ENCODE data around the gene ZNF106. TPM values are rescaled to one million over a fixed set of nuclear protein-coding genes. Genes with fewer than 3 reads are reported as not detected.

ZNF106 gene
- total RNA-seq, 2 donors from 2014 or later = 70.1 to 84.2 TPM

DNA sequence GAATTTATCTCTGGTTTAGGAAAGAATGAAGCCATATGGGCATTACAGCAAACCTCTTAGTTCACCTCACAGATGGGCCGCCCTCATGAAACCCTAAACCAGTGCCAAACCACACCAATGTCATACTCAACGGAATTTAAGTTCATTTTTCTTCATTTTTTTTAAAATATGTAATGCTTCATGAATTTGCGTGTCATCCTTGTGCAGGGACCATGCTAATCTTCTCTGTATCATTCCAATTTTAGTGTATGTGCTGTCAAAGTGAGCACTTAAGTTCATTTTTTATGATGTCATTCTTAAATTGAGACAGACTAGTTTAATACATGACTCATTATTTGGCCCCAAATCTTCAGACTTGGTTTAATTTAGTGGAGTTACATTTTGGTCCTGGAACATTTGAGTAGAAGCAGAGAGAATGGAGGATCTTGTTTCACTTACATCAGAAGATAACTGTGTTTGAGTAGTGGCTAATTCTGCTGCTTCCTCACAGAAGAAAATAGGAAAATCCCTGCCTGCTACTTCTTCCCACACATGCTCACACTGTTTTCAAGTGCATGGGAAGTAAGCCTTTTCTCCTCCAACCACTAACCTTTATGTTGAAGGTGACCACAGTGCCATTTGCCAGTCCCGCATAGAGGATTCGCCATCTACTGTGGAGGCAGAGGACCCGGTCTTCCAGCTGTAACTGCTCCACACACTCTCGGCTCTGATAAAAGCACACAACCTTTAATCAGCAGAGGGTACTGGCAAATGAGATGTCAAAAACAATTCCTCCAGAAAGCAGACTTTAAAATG, 63.3 kb downstream of the ZNF106 start:
- no peak for DNase-seq (ENCODE audit: low spot score)
- intact Hi-C loops (cut with DNase I) = no loop called here

DNA sequence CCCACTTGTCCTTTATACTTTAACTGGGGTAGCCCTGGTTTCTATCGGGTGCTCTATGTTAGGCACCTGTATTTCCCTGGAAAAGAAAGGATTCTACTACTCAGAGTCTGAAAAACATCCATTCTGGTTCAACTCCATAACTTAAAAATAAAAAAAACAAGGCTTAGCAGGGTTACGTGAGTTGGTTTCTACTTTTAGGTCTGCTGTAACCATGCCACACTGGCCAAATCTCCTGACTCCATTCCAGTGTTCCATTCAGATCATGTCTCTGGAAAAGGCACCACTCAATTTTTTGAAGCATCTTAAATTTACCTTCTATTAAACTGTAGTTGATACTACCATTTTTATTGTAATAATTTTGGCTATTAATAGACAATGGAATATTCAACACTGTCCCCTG, 69.6 kb downstream of the ZNF106 start:
- DNase-seq (ENCODE audit: low spot score) = no peak
- intact Hi-C loops (cut with DNase I) = no loop called here

DNA sequence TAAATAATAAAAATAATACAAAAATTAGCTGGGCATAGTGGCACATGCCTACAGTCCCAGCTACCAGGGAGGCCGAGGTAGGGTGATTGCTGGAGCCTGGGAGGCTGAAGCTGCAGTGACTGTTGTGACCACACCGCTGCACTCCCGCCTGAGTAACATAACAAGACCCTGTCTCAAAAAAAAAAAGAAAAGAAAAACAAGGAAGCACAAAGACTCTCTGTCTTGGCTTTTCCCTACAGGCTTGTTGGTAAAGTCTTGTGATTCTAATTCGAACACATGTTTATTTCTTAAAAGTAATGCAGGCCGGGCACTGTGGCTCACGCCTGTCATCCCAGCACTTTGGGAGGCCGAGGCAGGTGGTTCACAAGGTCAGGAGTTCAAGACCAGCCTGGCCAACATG, 71.6 kb downstream of the ZNF106 start:
- intact Hi-C loops (cut with DNase I) = no loop called here
- DNase-seq (ENCODE audit: low spot score) = no peak

DNA sequence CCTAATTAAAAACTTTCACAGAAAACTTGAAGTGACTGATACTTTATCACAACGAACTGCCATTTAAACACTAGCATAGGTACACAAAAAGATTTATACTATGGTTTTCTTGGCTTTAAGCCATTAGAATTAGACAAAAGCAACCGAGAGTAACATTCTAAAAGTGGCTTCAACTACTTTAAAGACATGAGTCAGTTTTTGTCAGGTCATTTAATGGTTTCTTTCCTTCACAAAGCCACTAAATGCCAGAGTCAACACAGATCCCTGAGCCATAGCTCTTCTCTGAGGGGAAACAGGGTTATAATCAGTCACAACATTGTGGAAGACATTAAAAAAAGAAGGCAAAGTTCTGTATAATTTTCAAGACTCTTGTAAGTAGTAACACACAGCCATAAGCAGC, 77.0 kb downstream of the ZNF106 start:
- intact Hi-C loops (cut with DNase I) = no loop called here
- DNase-seq (ENCODE audit: low spot score) = no peak

DNA sequence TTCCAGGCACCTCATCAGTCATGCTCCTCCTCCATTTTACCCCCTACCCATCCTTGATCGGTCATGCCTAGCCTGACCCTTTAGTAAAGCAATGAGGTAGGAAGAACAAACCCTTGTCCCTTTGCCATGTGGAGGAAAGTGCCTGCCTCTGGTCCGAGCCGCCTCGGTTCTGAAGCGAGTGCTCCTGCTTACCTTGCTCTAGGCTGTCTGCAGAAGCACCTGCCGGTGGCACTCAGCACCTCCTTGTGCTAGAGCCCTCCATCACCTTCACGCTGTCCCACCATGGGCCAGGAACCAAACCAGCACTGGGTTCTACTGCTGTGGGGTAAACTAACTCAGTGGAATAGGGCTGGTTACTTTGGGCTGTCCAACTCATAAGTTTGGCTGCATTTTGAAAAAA, 79.1 kb downstream of the ZNF106 start:
- intact Hi-C loops (cut with DNase I) = no loop called here
- DNase-seq (ENCODE audit: low spot score) = no peak

DNA sequence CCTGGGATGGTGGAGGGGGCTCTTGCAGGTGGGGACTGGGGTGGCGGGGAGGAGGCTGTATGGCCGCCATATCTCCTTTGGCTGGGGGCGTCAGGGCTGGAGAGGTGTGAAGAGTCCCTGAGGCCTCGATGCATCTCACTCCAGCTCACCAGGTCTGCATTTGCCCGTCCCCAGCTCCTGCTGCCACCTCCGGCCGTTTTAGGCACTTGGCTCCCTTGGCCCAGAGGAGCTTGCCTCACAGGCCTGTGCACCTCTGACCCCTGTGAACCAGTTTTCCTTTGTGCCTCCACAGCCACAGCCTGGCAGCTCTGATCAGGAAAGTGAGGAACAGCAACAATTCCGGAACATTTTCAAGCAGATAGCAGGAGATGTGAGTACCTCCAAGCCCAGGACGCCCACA, 81.9 kb downstream of the ZNF106 start:
- DNase-seq (ENCODE audit: low spot score) = no peak
- intact Hi-C loops (cut with DNase I) = no loop called here

DNA sequence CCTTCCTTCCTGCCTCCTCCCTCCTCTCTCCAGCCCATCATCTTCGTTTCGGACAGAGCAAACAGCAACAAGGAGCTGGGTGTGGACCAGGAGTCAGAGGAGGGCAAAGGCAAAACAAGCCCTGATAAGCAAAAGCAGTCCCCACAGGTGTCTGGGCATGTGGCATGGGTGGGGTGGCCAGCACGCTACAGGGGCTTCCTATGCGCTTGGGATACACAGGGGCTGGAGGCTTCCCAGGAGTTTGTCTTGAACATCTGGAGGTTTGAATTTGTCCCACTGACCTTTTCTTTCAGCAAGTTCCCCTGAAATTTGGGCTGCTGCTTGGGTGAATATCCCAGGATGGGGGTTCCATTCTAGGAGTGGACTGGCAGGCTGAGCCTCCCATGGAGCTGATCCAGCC, 82.8 kb downstream of the ZNF106 start:
- DNase-seq (ENCODE audit: low spot score) = no peak
- intact Hi-C loops (cut with DNase I) = no loop called here

DNA sequence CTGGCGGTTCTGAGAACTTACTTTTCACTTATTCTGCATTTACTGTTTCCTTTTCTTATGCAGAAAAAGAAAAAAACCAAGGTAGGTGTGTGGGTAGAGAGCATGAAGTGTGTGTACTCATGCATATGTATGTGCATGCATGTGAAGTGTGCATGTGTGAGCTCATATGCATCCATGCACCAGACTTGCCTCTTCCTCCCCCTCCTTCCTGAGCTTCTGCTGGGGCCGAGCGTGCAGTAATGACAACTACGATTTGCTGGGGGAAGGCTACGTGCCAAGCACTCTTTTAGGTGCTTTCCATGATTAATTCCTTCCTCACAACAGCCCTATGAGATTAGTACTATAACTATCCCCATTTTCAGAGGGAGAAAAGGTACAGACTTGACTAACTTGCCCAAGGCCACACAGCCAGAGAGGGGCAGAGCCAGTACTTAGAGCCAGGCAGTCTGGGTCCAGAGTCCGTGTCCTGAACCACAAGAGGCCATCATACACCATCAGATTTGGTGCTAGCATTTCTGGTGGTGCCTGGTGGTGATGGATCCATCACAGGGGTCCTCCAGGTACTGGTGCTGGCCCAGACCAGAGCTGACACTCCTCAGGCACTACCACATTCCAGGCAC, 85.0 kb downstream of the ZNF106 start:
- DNase-seq (ENCODE audit: low spot score) = no peak
- intact Hi-C loops (cut with DNase I) = no loop called here

DNA sequence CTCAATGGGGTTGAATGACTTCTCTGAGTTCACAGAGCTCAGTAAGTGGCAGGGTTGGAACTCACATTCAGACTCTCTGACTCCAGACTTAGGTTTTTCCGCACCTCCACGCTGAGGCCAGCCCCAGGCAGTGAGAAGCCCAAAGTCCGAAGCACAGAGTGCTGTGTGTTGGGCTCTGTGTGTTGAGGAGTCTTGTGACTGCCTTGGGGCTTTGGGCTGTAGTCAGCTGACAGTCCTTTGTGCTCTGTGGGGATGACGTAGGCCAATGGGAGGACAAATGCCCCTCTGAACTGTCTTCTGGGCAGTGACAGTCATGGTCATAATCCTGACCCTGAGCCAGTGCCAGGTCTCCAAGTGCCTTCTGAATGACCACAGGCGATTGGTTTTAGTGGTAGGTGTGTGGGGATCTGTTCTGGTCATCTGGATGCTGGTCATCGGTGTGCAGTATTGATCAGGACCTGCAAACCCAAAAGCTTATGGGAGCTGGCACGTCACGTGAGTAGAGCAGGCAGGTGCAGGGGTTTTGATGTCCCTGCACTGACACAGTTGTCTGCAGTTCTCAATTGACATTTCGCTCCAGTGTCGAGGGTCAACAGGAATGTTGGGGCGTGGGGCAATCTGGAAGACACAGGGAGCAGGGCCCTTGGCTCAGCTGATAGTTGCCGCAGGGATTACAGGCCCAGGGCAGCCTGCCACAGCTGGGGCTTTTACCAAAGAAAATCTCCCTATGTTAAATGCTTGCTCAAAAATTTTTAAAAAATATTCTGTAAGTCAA, 86.3 kb downstream of the ZNF106 start:
- DNase-seq (ENCODE audit: low spot score) = no peak
- intact Hi-C loops (cut with DNase I) = no loop called here

DNA sequence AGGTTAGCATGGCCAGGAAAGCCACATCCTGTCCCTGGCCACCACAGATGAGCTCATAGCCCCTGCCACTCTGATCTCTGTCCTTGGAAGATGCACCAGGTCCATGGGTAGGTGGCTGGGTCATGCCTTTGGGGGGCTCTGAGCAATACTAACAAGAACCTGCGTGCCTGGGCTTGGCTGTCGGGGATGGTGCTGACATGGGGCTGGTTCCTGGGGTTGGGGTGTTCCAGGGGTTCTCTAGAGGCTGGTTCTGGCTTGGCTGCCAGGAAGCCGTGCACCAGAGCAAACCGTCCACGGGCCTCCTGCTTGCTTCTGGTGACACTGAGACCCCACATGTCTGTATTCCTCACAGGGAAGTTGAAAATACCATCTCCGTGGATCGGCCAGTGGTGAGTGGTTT, 87.6 kb downstream of the ZNF106 start:
- intact Hi-C loops (cut with DNase I) = loop anchor here in 1 of 2 donors (2.0 kb wide), 1 partner anchor 385 kb away; no protein-coding TSS in a partner anchor
- DNase-seq (ENCODE audit: low spot score) = no peak

DNA sequence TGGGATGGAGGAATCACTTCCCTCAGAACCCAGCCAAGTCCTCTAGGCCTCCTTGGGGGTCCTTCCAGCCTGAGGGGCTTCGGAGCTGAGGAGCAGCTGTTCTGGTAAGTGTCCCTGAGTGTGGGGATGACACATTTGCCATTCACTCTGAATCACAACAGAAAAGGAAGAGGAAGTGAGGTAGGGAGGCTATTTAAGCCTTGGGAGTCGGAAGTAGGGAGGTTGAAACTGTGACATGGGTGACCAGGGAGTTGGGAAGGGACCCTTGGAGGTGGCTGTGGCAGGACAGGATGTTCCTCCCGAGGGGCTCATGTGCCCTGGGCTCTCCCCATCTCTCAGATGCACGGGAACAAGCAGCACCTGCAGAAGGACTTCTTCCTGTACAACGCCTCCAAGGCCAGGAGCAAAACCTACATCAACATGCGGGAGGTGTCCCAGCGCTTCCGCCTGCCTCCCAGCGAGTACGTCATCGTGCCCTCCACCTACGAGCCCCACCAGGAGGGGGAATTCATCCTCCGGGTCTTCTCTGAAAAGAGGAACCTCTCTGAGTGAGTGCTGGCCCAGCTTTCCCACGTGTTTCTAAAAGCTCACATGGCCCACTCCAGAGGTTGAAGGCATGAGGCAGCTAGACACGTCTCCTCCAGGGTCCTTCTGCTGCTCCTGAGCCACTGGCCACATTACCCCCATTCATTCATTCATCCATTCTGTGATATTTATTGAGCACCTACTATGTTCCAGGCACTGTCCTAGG, 88.3 kb downstream of the ZNF106 start:
- no peak for DNase-seq (ENCODE audit: low spot score)
- intact Hi-C loops (cut with DNase I) = loop anchor here in 1 of 2 donors (2.0 kb wide), 1 partner anchor 384 kb away; no protein-coding TSS in a partner anchor

DNA sequence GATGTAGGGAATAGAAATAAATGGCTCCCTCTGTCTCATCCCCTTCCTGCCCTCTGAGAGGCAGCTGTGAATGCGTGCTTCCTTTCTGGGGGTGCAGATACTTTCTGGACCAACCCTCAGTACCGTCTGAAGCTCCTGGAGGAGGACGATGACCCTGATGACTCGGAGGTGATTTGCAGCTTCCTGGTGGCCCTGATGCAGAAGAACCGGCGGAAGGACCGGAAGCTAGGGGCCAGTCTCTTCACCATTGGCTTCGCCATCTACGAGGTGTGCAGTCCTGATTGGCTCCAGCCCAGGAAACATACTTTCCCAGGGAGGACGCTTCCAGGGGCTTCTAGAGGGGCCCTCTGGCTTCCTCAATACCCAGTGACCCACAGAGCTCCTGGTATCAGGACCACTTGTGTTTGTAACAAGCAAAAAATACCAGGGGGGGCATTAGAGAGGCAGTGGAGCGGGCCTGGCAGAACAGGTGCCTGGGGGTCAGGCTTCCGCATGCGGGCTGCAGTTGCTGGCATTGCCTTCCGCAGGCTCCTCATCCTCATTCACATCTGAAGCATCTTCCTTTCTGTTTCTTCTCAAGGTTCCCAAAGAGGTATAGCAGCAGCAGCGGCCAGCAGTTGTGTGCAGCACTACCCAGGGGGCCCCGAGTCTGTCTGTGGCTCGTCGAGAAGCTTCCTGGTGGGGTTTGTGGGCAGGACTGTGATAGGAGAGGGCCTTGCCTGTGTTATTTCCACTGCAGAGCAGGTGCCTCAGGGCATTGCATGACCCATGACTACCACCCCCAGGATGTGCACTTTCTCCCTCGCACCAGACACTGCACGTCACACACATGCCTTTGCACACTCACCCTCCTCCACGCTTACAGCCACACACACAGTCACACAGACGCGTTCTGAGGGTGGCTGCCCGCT, 89.1 kb downstream of the ZNF106 start:
- no peak for DNase-seq (ENCODE audit: low spot score)
- intact Hi-C loops (cut with DNase I) = loop anchor here in 1 of 2 donors (2.0 kb wide), 1 partner anchor 383 kb away; no protein-coding TSS in a partner anchor

DNA sequence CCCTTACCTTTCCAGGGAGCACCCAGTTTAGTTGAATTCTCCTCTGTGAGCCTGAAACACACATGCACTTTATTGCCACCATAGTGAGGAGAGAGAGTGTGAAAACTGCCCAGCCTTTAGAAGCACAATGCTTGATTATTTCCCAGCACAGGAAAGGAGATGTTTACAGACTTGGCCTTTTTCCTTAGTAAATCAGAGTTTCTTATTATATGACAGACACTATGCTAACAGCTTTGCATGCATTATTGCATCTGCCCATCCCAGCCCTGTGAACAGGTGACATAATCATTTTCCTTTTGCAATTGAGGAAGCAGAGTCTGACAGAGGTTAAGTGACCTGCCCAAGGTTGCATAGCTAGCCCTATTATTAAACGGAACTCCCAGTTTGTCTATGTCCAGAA, 95.1 kb downstream of the ZNF106 start:
- no peak for DNase-seq (ENCODE audit: low spot score)
- intact Hi-C loops (cut with DNase I) = no loop called here

DNA sequence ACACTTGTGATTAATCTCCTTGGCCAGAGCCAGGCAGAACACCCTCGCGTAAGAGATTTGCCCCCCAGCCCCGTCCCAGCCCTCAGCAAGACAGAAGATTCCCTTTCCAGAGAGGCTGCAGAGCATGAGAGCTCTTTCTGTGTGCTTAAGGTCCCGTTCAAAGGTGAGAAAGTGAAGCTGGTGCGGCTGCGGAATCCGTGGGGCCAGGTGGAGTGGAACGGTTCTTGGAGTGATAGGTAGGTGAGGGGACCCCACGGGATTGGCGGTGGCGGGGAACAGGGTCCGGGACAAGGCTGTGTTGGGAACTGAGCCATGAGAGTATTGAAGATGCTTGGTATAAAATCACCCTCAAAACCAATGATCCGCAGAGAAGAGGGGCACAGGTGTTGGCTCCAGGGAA, 96.8 kb downstream of the ZNF106 start:
- DNase-seq (ENCODE audit: low spot score) = no peak
- intact Hi-C loops (cut with DNase I) = no loop called here

DNA sequence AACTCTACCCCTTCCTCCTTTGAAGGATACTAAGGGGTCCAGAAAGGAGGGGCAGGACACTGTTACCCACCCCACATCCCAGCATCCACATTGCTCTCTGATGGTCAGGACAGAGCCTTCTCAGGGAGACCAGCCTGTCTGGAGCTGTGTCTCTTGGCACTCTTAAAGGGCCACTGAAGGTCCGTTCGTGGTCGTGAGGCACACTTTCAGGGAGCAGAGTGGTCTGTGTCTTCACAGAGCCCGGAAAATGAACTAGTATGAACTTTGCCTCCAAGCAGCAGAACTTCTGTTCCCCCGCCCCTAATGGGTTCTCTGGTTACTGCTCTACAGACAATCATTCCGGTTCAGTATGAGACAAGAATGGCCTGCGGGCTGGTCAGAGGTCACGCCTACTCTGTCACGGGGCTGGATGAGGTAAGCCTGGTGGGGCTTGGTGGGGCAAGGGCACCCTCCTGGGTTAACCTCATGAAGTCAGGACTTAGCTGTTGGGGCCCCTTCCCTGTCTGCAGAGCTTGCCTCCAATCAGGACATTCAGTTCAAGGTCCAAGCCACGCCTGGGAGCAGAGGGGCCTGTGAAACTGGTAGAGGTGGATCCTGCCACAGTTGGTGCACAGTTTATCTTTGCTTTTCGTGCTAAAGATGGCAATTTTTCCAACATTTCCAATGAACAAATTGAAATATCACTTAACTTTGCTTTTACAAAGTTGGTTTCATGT, 98.5 kb downstream of the ZNF106 start:
- no peak for DNase-seq (ENCODE audit: low spot score)
- intact Hi-C loops (cut with DNase I) = no loop called here

DNA sequence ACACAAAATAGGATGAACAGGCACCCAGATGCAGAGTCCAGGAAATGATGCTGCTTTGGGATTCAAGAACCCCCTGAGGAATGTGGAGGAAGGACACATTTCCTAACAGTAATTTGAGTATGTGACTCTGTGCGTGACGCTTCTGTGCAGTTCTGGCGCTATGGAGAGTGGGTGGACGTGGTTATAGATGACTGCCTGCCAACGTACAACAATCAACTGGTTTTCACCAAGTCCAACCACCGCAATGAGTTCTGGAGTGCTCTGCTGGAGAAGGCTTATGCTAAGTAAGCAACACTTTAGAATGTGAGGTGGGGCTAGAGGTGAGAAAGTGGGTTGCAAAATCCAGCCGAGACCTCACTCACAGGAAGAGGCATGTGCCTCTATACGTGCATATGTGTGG, 103.3 kb downstream of the ZNF106 start:
- no peak for DNase-seq (ENCODE audit: low spot score)
- intact Hi-C loops (cut with DNase I) = no loop called here

DNA sequence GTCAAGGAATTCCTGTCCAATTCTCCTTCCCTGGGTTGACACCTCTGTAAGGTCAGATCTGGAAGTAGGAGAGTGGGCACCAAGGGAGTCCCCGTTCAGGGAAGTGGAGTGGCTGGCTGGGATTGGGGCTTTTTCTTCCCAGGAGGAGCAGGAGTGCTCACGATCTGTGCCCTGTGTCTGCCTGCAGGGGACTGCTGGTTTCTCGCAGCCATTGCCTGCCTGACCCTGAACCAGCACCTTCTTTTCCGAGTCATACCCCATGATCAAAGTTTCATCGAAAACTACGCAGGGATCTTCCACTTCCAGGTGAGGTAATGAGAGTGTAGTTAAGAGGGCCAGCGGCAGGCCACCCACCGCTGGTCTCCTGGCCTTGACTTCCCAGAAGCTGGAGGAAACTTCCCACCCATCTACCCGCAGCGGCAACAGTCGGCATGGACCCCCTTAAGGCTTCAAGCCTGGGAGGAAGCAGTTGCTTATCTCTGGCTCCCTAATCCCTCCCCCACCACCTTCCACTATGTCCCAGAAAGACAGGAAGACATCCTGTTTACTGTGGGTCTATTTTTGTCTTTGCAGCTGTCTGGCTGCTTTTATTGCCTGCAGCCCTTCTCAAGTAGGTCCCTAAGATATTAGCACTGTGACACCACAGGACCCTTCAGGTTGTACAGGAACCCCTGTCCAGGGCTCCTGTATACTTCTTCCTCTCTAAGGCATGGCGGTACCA, 104.8 kb downstream of the ZNF106 start:
- intact Hi-C loops (cut with DNase I) = no loop called here
- no peak for DNase-seq (ENCODE audit: low spot score)

All from posterior vena cava (tissue), 2 donors.